Keratinocyte (primary cell): ENCODE data around the gene STYK1. TPM values are rescaled to one million over a fixed set of nuclear protein-coding genes. Genes with fewer than 3 reads are reported as not detected.
"Not testable (repeated sequence)": the region's sequence is repeated elsewhere in the genome, so short reads cannot be mapped to it uniquely, and the experiment has no call there.

Experiments
- DNase-seq: peaks from one replicate; pipeline ENCODE4 v3.0.0-alpha.2; 2011; ENCODE audit warnings: low read depth, missing footprints, low spot score
- FAIRE-seq: peaks from 2 replicates; lab custom pipeline; 2011; peaks lifted over from hg19 to GRCh38; lab: Jason Lieb, UNC
- H2AFZ ChIP-seq: 2 replicates; pipeline ENCODE4 v1.6.0; 2012; ENCODE audit warnings: low read length, control low read depth, inconsistent platforms; ENCODE audit not compliant: control insufficient read depth
- H3K27ac ChIP-seq: 2 replicates; pipeline ENCODE4 v1.5.1; 2011; ENCODE audit warnings: low read length; ENCODE audit not compliant: control insufficient read depth, insufficient read depth
- H3K27me3 ChIP-seq: 3 replicates; pipeline ENCODE4 v1.6.0; 2011; ENCODE audit warnings: low read length; ENCODE audit not compliant: control insufficient read depth, insufficient read depth; ENCODE audit errors: extremely low read depth
- H3K36me3 ChIP-seq, 2 experiments: 2 replicates in 1 of 2; 3 replicates in 1 of 2; pipeline ENCODE4 v1.5.1; 2011; ENCODE audit warnings: low read length in 2 of 2, mild to moderate bottlenecking in 1 of 2; ENCODE audit not compliant: control insufficient read depth in 2 of 2, insufficient read depth in 2 of 2; ENCODE audit errors: extremely low read depth in 1 of 2
- H3K4me1 ChIP-seq: 3 replicates; pipeline ENCODE4 v1.5.1; 2011; ENCODE audit warnings: low read length; ENCODE audit not compliant: control insufficient read depth, insufficient read depth; ENCODE audit errors: extremely low read depth
- H3K4me2 ChIP-seq: 3 replicates; pipeline ENCODE4 v1.6.0; 2011; ENCODE audit warnings: low read depth, low read length; ENCODE audit not compliant: control insufficient read depth, insufficient read depth; ENCODE audit errors: extremely low read depth
- H3K4me3 ChIP-seq, 3 experiments: fragments of 200-600 bp in 1 of 3; sonication (generic) in 1 of 3; 2 replicates in 2 of 3; 3 replicates in 1 of 3; pipeline ENCODE4 v1.5.1; 2011 to 2016; ENCODE audit warnings: low read length in 3 of 3, mild to moderate bottlenecking in 3 of 3, control low read depth in 2 of 3, inconsistent platforms in 1 of 3, low read depth in 1 of 3, mixed read lengths in 1 of 3, mixed run types in 1 of 3, moderate library complexity in 1 of 3; ENCODE audit not compliant: control insufficient read depth in 2 of 3, insufficient read depth in 2 of 3; ENCODE audit errors: extremely low read depth in 1 of 3
- H3K79me2 ChIP-seq: 2 replicates; pipeline ENCODE4 v1.6.0; 2012; ENCODE audit warnings: low read length; ENCODE audit not compliant: control insufficient read depth, insufficient read depth
- H3K9ac ChIP-seq: 3 replicates; pipeline ENCODE4 v1.6.0; 2011; ENCODE audit warnings: low read length; ENCODE audit not compliant: control insufficient read depth, insufficient read depth; ENCODE audit errors: extremely low read depth
- H3K9me1 ChIP-seq: 3 replicates; pipeline ENCODE4 v1.6.0; 2011; ENCODE audit warnings: low read length; ENCODE audit not compliant: control insufficient read depth, insufficient read depth; ENCODE audit errors: extremely low read depth
- H3K9me3 ChIP-seq: 2 replicates; pipeline ENCODE4 v1.5.1; 2012; ENCODE audit warnings: low read depth, low read length; ENCODE audit not compliant: control insufficient read depth
- H4K20me1 ChIP-seq: 3 replicates; pipeline ENCODE4 v1.6.0; 2011; ENCODE audit warnings: low read length; ENCODE audit not compliant: control insufficient read depth, insufficient read depth; ENCODE audit errors: extremely low read depth
- CTCF ChIP-seq, 3 experiments: IDR thresholded peaks in 1 of 3; conservative IDR thresholded peaks in 1 of 3; optimal IDR thresholded peaks in 1 of 3; 2 replicates in 2 of 3; 3 replicates in 1 of 3; pipeline versions ENCODE3 to v1.5.1; 2011; ENCODE audit warnings: low read length in 3 of 3, mild to moderate bottlenecking in 3 of 3, moderate library complexity in 2 of 3, control low read depth in 1 of 3, inconsistent platforms in 1 of 3; ENCODE audit not compliant: insufficient read depth in 2 of 3; ENCODE audit errors: extremely low read depth in 1 of 3
- EZH2 ChIP-seq: IDR thresholded peaks from one replicate; pipeline ENCODE4 v1.6.1; 2012; ENCODE audit warnings: inconsistent platforms, mild to moderate bottlenecking, low read length, moderate library complexity
- dilution Hi-C: fragments of 300-500 bp; cut with MboI; formaldehyde crosslinking; loops from one replicate; pipeline ENCODE4 v1.7.0; 2020; ENCODE audit warnings: low sequenced_read_pairs; ENCODE audit not compliant: extremely low pct_ligation_motif_present
- polyA plus RNA-seq, 5 experiments: library from polyadenylated mRNA; depleted of rRNA in 3 of 5; stranded (reverse) in 3 of 5; stranded (forward) in 1 of 5; unstranded in 1 of 5; fragments of >200 nt; gene quantifications; 1 replicate in 1 of 5; 2 replicates in 3 of 5; 3 replicates in 1 of 5; pipeline versions ENCODE4 v1.2.1 to v1.2.3, GENCODE V29; 2011 to 2012; ENCODE audit warnings: missing spikeins in 2 of 5, low read depth in 1 of 5, low replicate concordance in 1 of 5

The STYK1 gene
- polyA plus RNA-seq, 1 donor (not counting 4 experiments of a cell fraction or from before 2014, with no cell fraction given): 2.8 TPM

- TF ChIP-seq CTCF (optimal IDR thresholded peaks at IDR 0.05 in 1 of 3, IDR thresholded peaks at IDR 0.05 in 1 of 3, conservative IDR thresholded peaks at IDR 0.05 in 1 of 3; ENCODE audit: extremely low read depth in 1 of 3, insufficient read depth in 2 of 3, low read length in 3 of 3): no peak
- TF ChIP-seq EZH2: no peak
- no peak for DNase-seq
- Histone ChIP-seq H3K9me1 (no peaks in the 10 kb centered on the region), H3K27ac (no peak overlapping the region), H3K4me3 (no peak overlapping the region), H2AFZ (no peak overlapping the region), H3K9me3 (no peaks in the 10 kb centered on the region), H3K9ac (no peak overlapping the region), H3K79me2 (no peaks in the 10 kb centered on the region), H3K36me3 (peaks cover 0 to 3% of the 10 kb centered on the region in 2 experiments), H4K20me1 (no peaks in the 10 kb centered on the region), H3K4me2 (no peak overlapping the region), H3K27me3 (no peaks in the 10 kb centered on the region), H3K4me1 (no peaks in the 10 kb centered on the region)
- FAIRE-seq: no peak
- dilution Hi-C loops: no loop called here
Measured at GRCh38 chr12:10584415-10584814, 89.4 kb downstream of the STYK1 start.

GRCh38 chr12:10582704-10583103 lies 91.1 kb downstream of the STYK1 start:
- Histone ChIP-seq H3K9me1 (no peaks in the 10 kb centered on the region), H3K27me3 (no peaks in the 10 kb centered on the region), H3K27ac (no peak overlapping the region), H3K36me3 (peaks cover 0 to 3% of the 10 kb centered on the region in 2 experiments), H3K4me2 (no peak overlapping the region), H2AFZ (no peak overlapping the region), H3K9ac (no peak overlapping the region), H4K20me1 (no peaks in the 10 kb centered on the region), H3K4me3 (no peak overlapping the region), H3K9me3 (no peaks in the 10 kb centered on the region), H3K4me1 (no peaks in the 10 kb centered on the region), H3K79me2 (no peaks in the 10 kb centered on the region)
- FAIRE-seq: no peak
- TF ChIP-seq CTCF (optimal IDR thresholded peaks at IDR 0.05 in 1 of 3, IDR thresholded peaks at IDR 0.05 in 1 of 3, conservative IDR thresholded peaks at IDR 0.05 in 1 of 3; ENCODE audit: extremely low read depth in 1 of 3, insufficient read depth in 2 of 3, low read length in 3 of 3) (no peak), EZH2 (no peak)
- no peak for DNase-seq
- dilution Hi-C loops: no loop called here

GRCh38 chr12:10582133-10582532 lies 91.7 kb downstream of the STYK1 start:
- FAIRE-seq, H3K27ac ChIP-seq, H3K36me3 ChIP-seq, H3K79me2 ChIP-seq, H3K27me3 ChIP-seq, H2AFZ ChIP-seq, H3K4me3 ChIP-seq, dilution Hi-C loops, H3K9me3 ChIP-seq, H3K9me1 ChIP-seq, DNase-seq, H3K4me1 ChIP-seq, H4K20me1 ChIP-seq, H3K4me2 ChIP-seq, H3K9ac ChIP-seq: not testable (repeated sequence)
